Esophagus muscularis mucosa (tissue), 3 donors: ENCODE data around the gene DARS1.

Experiments used
- EP300 ChIP-seq: sonication (generic); formaldehyde crosslinking; IDR thresholded peaks from one replicate; pipeline ENCODE4 v1.6.1; 2017; ENCODE audit warnings: antibody characterized with exemption
- POLR2AphosphoS5 ChIP-seq, 2 donors: sonication (generic); formaldehyde crosslinking; IDR thresholded peaks; one replicate each; pipeline ENCODE4 v1.6.1; 2017; ENCODE audit warnings: antibody characterized with exemption in 2 of 2

DNA sequence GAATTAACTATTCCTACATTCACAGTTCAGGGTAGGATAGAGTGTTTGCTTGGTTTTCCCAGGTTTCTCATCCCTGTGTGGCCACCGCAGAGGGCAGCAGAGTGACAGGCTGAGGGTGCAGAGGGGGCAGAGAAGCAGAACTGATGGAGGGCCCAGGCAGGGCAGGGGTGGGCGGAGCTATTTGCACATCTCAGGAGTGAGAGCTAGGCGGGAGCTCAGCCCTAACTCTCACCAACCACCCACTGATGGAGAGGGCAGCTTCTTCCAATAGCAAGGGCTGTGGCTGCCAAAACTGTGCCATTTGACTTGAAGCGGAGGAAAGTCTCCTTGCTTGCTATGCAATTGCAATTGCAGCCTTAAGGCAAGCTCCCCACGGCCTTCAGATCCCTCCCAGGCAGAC is 12.0 kb upstream of the DARS1 start:
- TF ChIP-seq EP300: no peak
- TF ChIP-seq POLR2AphosphoS5 (IDR thresholded peaks at IDR 0.05): no peak
